ENCODE results near the gene RAB3A.
A peak's percentile ranks its signal among the peaks of the same experiment; 100 is the strongest.
"Not testable (repeated sequence)": the region's sequence is repeated elsewhere in the genome, so short reads cannot be mapped to it uniquely, and the experiment has no call there.

Gene RAB3A

DNA sequence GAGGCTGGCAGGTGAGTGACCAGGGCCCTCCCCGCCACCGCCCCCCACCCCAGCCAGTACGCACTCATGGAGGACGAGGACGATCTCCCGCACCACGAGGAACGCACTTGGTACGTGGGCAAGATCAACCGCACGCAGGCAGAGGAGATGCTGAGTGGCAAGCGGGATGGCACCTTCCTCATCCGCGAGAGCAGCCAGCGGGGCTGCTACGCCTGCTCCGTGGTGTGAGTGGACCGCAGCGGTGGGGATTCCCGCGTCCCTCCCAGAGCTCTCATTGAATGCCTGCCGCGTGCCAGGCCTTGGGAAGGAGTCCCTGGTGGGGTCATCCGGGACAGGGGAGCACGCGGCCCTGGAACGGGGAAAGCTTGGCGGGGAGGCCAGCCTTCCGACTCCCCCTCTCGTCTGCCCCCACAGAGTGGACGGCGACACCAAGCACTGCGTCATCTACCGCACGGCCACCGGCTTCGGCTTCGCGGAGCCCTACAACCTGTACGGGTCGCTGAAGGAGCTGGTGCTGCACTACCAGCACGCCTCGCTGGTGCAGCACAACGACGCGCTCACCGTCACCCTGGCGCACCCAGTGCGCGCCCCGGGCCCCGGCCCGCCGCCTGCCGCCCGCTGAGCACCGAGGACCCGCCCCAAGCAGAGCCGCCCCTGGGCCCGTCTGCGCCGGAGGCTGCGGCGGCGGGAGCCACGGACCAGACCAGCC is 35.0 kb downstream of the RAB3A start:
- no peak for DNase-seq (ENCODE audit: low read depth in 3 of 3)

DNA sequence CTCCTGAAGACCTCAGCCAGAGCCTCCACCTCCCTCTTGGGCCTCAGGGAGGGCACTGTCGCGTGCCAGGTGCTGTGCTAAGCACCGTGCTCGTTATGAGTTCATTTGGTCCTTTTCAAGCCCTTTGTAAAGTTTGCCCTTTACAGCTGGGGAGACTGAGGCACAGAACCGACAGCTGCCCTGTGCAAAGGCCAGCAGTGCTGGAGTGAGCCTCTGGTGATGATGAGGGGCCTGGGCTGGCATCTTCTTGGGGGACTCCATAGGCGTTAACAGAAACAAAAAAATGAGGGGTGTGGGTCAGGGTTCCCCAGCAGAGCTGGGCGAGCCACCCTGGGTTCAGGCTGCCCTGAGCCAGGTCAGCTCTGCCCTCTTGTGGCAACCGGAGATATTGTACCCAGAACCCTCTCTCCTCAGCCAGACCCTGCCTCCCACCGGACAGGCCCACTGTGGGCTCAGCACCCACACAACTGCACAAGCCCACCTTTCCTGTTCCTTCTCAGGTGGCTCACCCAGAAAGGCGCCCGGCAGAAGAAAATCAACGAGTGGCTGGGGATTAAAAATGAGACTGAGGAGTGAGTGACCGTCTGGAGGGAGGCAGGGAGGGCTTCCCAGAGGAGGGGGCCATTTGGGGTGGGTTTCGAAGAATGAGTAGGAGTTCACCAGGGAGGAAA is 35.7 kb downstream of the RAB3A start:
- peak; percentile 28 to 57 (median 53) for DNase-seq (ENCODE audit: low read depth in 3 of 3)

DNA sequence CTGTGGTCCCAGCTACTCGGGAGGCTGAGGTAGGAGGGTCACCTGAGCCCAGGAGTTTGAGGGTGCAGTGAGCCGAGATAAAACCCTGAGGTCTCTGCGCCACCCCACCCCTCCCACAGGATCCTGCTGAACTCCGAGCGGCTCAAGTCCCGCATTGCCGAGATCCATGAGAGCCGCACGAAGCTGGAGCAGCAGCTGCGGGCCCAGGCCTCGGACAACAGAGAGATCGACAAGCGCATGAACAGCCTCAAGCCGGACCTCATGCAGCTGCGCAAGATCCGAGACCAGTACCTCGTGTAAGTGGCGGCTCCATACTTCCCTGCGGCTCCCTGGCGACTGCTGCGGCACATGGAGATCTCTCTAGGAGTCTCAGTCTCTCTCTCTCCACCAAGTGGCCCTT is 36.8 kb downstream of the RAB3A start:
- no peak for DNase-seq (ENCODE audit: low read depth in 3 of 3)

DNA sequence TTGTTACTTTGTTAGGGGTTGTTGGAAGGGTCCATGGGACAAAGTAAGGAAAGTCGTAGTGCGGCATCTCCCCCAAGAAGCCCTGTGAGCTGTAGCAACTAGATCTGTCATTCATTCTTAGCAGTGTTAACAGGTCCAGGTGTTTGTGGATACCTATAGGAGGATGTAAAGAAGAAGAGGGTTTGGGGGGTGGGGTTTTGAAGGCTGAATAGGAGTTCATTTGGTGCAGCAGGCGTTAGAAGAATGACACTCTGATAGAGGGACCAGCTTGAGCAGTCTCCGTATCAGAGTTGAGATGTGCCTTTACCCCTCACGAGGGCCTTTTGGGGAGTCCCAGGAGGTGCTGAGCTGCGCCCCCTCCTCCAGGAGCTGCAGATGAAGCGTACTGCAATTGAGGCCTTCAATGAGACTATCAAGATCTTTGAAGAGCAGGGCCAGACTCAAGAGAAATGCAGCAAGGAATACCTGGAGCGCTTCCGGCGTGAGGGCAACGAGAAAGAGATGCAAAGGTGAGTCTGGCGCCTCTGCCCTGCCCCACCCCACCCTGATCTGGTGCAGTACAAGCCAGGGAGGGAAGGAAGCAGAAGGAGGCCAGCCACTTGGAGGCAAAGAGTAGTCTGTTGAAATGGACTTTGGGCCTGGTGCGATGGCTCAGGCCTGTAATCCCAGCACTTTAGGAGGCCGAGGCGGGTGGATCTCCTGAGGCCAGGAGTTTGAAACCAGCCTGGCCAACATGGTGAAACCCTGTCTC is 37.9 kb downstream of the RAB3A start:
- DNase-seq (ENCODE audit: low read depth in 3 of 3) = no peak

DNA sequence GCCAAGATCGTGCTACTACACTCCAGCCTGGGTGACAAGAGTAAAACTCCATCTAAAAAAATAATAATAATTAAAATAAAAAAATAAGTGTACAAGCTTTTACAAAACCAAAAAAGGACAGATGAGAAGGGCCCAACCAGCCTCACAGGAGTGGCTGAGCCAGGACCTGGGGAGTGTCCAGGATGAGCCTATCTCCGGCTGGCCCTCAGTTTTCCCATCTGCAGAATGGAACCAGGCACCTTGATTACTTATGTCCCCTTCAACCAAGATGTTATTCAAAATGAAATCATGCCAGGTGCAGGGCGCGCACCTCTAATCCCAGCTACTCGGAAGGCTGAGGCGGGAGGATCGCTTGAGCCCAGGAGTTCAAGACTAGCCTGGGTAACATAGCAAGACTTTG is 39.8 kb downstream of the RAB3A start:
- no peak for DNase-seq (ENCODE audit: low read depth in 3 of 3)

DNA sequence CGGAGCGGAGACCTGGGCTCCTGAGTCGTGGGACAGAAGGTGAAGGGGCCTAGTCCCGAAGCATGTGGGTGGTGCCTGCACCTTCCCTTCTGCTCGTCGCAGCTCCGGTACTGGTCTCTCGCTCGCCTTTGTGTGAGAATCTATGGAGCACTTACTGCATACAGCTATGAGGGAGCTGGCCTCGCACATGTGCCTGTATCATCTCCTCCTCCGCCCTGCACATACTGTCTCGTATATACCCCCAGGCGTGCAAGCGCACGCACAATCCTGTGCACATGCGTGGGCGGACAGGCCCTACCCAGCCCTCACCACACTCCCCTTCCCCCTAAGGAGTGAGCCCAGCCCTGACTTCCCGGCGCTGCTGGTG is 42.2 kb downstream of the RAB3A start:
- DNase-seq (ENCODE audit: low read depth in 3 of 3) = no peak

DNA sequence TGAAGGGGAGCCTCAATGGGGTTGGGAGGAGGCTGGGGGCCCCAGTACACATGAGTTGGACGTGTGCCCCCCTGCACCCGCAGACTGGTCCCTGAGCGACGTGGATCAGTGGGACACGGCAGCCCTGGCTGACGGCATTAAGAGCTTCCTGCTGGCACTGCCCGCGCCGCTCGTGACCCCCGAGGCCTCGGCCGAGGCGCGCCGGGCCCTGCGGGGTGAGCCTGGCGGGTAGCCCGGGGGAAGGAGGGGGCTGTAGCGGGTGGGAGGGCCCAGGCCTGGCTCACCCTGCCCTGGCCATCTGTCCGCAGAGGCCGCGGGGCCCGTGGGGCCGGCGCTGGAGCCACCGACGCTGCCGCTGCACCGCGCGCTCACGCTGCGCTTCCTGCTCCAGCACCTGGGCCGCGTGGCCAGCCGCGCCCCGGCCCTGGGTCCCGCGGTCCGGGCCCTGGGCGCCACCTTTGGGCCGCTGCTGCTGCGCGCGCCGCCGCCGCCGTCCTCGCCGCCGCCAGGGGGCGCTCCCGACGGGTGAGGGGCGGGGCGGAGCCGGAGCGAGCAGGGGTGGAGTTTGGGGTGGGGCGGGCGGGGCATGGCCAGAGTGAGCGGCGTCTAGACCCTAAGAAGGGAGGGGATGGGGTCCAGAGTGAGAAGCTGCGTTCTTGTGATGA is 42.7 kb downstream of the RAB3A start:
- DNase-seq (ENCODE audit: low read depth in 3 of 3) = peak; percentile 61 to 69 (median 64)

DNA sequence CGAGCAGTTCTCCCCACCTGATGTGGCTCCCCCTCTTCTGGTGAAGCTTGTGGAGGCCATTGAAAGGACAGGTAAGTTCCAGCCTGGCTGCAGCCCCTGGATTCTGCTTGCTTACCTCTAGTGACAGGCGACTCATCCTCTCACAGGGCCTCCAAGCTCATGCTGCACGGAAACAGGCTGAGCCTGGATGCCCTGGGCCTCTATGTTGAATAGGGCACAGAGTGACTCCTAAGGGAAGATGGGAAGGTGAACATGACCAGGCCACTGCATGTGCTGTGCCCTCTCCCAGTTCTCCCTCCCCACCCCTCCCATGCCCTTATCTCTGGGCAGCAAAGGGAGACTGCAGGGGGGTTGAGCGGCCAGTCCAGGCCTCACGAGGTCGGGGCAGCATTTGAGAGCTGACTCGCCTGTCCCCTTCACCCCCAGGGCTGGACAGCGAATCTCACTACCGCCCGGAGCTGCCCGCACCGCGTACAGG is 43.3 kb downstream of the RAB3A start:
- DNase-seq (ENCODE audit: low read depth in 3 of 3) = no peak

- DNase-seq (ENCODE audit: low read depth in 3 of 3) = no peak
Observed at GRCh38 chr19:18159810-18160209, 44.0 kb downstream of the RAB3A start.

GRCh38 chr19:18159059-18159616 is 44.7 kb downstream of the RAB3A start:
- not testable (repeated sequence) for DNase-seq (ENCODE audit: low read depth in 3 of 3)

DNA sequence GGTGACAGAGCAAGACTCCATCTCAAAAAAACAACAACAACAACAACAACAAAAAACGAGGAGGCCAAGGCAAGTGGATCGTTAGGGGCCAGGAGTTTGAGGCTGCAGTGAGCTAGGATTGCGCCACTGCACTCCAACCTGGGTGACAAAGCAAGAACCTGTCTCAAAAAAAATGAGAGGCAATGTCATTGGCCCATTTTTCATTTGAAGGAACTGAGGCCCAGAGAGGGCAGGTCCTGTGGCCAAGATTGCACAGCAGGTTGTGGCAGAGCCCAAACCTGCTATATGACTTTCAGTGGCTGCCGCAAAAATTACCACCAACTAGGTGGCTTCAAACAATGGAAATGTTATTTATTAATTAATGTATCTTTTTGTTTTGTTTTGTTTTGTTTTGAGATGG is 45.4 kb downstream of the RAB3A start:
- no peak for DNase-seq (ENCODE audit: low read depth in 3 of 3)

- DNase-seq (ENCODE audit: low read depth in 3 of 3) = no peak
Observed at GRCh38 chr19:18157465-18158063, 46.3 kb downstream of the RAB3A start.

DNA sequence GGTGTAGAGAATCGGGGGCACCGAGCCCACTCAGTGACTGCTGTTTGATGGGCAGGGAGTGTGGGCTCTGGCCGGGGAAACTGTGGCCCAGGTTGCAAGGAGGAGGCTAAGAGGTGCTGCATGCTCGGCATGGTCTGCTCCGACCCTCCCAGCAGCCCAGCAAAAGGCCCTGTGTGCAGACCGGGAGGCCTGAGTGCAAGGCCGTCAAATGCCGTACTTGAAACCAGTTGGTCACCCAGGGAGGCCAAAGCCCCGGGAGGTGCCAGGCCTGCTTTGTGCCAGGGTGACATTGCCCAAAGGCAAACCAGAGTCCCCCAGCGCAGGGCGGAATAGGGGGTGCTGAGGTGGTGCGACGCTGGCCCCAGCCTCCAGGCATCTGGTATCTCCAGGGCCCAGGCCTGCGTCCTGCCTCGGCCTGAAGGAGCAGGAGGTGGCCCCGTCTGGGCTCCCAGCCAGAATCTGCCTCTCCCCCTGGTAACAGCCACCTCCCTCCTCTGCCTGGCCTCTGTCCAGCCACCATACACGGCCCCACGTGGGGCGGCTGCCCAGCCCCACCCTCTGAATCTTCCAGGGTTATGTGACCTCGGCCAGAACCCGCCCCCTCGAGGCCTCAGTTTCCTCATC is 46.9 kb downstream of the RAB3A start:
- no peak for DNase-seq (ENCODE audit: low read depth in 3 of 3)

GRCh38 chr19:18156268-18156667 is 47.6 kb downstream of the RAB3A start:
- no peak for DNase-seq (ENCODE audit: low read depth in 3 of 3)

GRCh38 chr19:18155095-18156087 is 48.5 kb downstream of the RAB3A start:
- DNase-seq (ENCODE audit: low read depth in 3 of 3) = no peak

GRCh38 chr19:18153556-18154134 is 50.2 kb downstream of the RAB3A start:
- peak in 1 of 3 donors; percentile 31 for DNase-seq (ENCODE audit: low read depth in 3 of 3)

GRCh38 chr19:18152817-18153555 is 50.9 kb downstream of the RAB3A start, which contains the start of gene PIK3R2:
Gene PIK3R2, plus strand, starts transcription at chr19:18153163. Its CDS starts 2,717 bp downstream, at chr19:18155880.
- peak; percentile 100 for DNase-seq (ENCODE audit: low read depth in 3 of 3)

DNA sequence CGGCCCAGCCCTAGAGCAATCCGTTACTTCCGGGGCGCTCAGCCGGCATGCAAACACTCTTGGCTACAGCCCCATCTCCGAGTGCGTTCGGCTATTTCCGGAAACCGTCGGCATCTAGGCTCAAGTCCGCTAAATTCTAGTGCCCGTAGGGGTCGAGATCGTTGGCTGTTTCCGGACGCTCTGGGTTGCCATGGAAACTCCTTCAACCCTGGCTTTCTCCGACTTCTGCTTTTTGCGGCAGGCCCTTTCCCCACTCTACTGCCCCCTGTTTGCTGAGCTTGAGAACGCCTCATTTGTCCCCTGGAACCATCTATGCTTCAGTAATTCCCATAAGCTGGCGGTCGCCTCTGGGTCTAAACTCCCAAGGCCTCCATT is 51.4 kb downstream of the RAB3A start:
- DNase-seq (ENCODE audit: low read depth in 3 of 3) = peak; percentile 96 to 98 (median 97)
